H1 (cell line): ENCODE data around the gene QRSL1. TPM values are rescaled to one million over a fixed set of nuclear protein-coding genes. Genes with fewer than 3 reads are reported as not detected.

ENCODE experiments used
- CTCF ChIA-PET: fragments of 300-600 bp; sonication (Branson Sonifier 250); formaldehyde crosslinking; loops from one replicate; lab custom pipeline; 2021; ENCODE audit not compliant: partially characterized antibody; lab: Charles Lee
- POLR2A ChIA-PET: fragments of 300-600 bp; sonication (Branson Sonifier 250); formaldehyde crosslinking; loops from one replicate; lab custom pipeline; 2021; ENCODE audit warnings: inconsistent platforms; ENCODE audit not compliant: partially characterized antibody; lab: Charles Lee
- DNase-seq, 2 experiments: peaks; one replicate each; pipeline versions ENCODE4 v3.0.0 to v3.0.0-alpha.2; 2010 to 2022; ENCODE audit warnings: low spot score in 2 of 2, low read depth in 1 of 2, mixed read lengths in 1 of 2
- FAIRE-seq: peaks from 2 replicates; lab custom pipeline; 2011; peaks lifted over from hg19 to GRCh38; lab: Jason Lieb, UNC
- H2AFZ ChIP-seq: 2 replicates; pipeline ENCODE4 v1.8.1; 2012; ENCODE audit warnings: low read length, inconsistent platforms
- H2AK5ac ChIP-seq: 2 replicates; pipeline ENCODE4 v1.6.1; 2013; ENCODE audit warnings: low read depth, low read length
- H2BK120ac ChIP-seq: replicated peaks from 2 replicates; pipeline ENCODE3; 2013; ENCODE audit warnings: low read depth, low read length, inconsistent platforms
- H2BK12ac ChIP-seq: 2 replicates; pipeline ENCODE4 v1.6.1; 2013; ENCODE audit warnings: low read depth, low read length
- H2BK15ac ChIP-seq: 2 replicates; pipeline ENCODE4 v1.6.1; 2013; ENCODE audit warnings: low read length
- H2BK20ac ChIP-seq: 2 replicates; pipeline ENCODE4 v1.6.1; 2013; ENCODE audit warnings: low read length
- H2BK5ac ChIP-seq: 2 replicates; pipeline ENCODE4 v1.6.1; 2013; ENCODE audit warnings: low read depth, low read length
- H3K14ac ChIP-seq: 2 replicates; pipeline ENCODE4 v1.6.1; 2013; ENCODE audit warnings: inconsistent platforms; ENCODE audit not compliant: insufficient read length
- H3K18ac ChIP-seq: 2 replicates; pipeline ENCODE4 v1.6.1; 2013; ENCODE audit warnings: low read length; ENCODE audit errors: extremely low read depth
- H3K23ac ChIP-seq: 2 replicates; pipeline ENCODE4 v1.6.1; 2013; ENCODE audit warnings: inconsistent platforms; ENCODE audit not compliant: insufficient read length
- H3K23me2 ChIP-seq: 2 replicates; pipeline ENCODE4 v1.6.1; 2013; ENCODE audit warnings: low read depth, low read length
- H3K27ac ChIP-seq: 2 replicates; pipeline ENCODE4 v1.6.1; 2011; ENCODE audit warnings: low read depth, low read length, inconsistent platforms
- H3K27me3 ChIP-seq, 4 experiments: replicated peaks in 1 of 4; 1 replicate in 1 of 4; 2 replicates in 3 of 4; pipeline versions ENCODE4 v1.6.1 to v1.8.1; 2011 to 2013; ENCODE audit warnings: low read length in 3 of 4, mild to moderate bottlenecking in 3 of 4, inconsistent platforms in 2 of 4, mixed read lengths in 2 of 4, moderate library complexity in 1 of 4; ENCODE audit not compliant: control insufficient read depth in 3 of 4, insufficient read depth in 3 of 4; ENCODE audit errors: extremely low read depth in 1 of 4
- H3K36me3 ChIP-seq, 4 experiments: 2 replicates each; pipeline versions ENCODE4 v1.6.1 to v1.8.1; 2011 to 2013; ENCODE audit warnings: mild to moderate bottlenecking in 4 of 4, low read length in 3 of 4, moderate library complexity in 2 of 4, control low read depth in 1 of 4, inconsistent platforms in 1 of 4; ENCODE audit not compliant: insufficient read depth in 4 of 4, control insufficient read depth in 2 of 4
- H3K4ac ChIP-seq: replicated peaks from 2 replicates; pipeline ENCODE3; 2013; ENCODE audit warnings: low read length, low read depth, mixed read lengths, inconsistent platforms; ENCODE audit not compliant: insufficient read length
- H3K4me1 ChIP-seq, 4 experiments: replicated peaks in 1 of 4; 1 replicate in 1 of 4; 2 replicates in 3 of 4; pipeline versions ENCODE4 v1.6.1 to v1.8.1; 2011 to 2013; ENCODE audit warnings: low read length in 3 of 4, inconsistent platforms in 2 of 4, mixed read lengths in 1 of 4; ENCODE audit not compliant: insufficient read depth in 4 of 4, control insufficient read depth in 3 of 4
- H3K4me2 ChIP-seq, 2 experiments: 2 replicates each; pipeline versions ENCODE4 v1.6.1 to v1.8.1; 2011 to 2013; ENCODE audit warnings: low read depth in 2 of 2, low read length in 2 of 2, control low read depth in 1 of 2, inconsistent platforms in 1 of 2, mild to moderate bottlenecking in 1 of 2; ENCODE audit not compliant: insufficient read depth in 1 of 2
- H3K4me3 ChIP-seq, 4 experiments: fragments of 200-600, 300-600 bp in 1 of 4; sonication (generic), shearing (Covaris generic), sonication (Bioruptor Twin) in 1 of 4; 2 replicates each; pipeline versions ENCODE4 v1.5.1 to v1.8.1; 2011 to 2016; ENCODE audit warnings: low read length in 4 of 4, low read depth in 3 of 4, control low read depth in 2 of 4, inconsistent platforms in 2 of 4, mild to moderate bottlenecking in 2 of 4, mixed read lengths in 1 of 4, moderate library complexity in 1 of 4; ENCODE audit not compliant: insufficient read depth in 2 of 4; ENCODE audit errors: extremely low read depth in 1 of 4
- H3K56ac ChIP-seq: replicated peaks from 2 replicates; pipeline ENCODE3; 2013; ENCODE audit warnings: low read depth, mild to moderate bottlenecking, mixed read lengths, low read length, inconsistent platforms; ENCODE audit not compliant: insufficient read length
- H3K79me1 ChIP-seq: 2 replicates; pipeline ENCODE4 v1.6.1; 2013; ENCODE audit warnings: low read depth, low read length, control low read depth
- H3K79me2 ChIP-seq, 2 experiments: 2 replicates each; pipeline versions ENCODE4 v1.6.1 to v1.8.1; 2012 to 2013; ENCODE audit warnings: low read length in 2 of 2, mild to moderate bottlenecking in 2 of 2, inconsistent platforms in 1 of 2; ENCODE audit not compliant: insufficient read depth in 2 of 2, control insufficient read depth in 1 of 2
- H3K9ac ChIP-seq, 4 experiments: replicated peaks in 1 of 4; 1 replicate in 1 of 4; 2 replicates in 3 of 4; pipeline versions ENCODE4 v1.6.1 to v1.8.1; 2011 to 2013; ENCODE audit warnings: low read depth in 3 of 4, low read length in 3 of 4, control low read depth in 2 of 4, mild to moderate bottlenecking in 2 of 4, moderate library complexity in 2 of 4, inconsistent platforms in 1 of 4; ENCODE audit errors: extremely low read depth in 1 of 4
- H3K9me3 ChIP-seq, 2 experiments: 2 replicates each; pipeline versions ENCODE4 v1.6.1 to v1.8.1; 2012 to 2013; ENCODE audit warnings: mild to moderate bottlenecking in 2 of 2, moderate library complexity in 2 of 2, control low read depth in 1 of 2, inconsistent platforms in 1 of 2, low read depth in 1 of 2, low read length in 1 of 2, mixed read lengths in 1 of 2; ENCODE audit not compliant: insufficient read depth in 2 of 2
- H4K20me1 ChIP-seq, 2 experiments: replicated peaks in 1 of 2; 2 replicates each; pipeline versions ENCODE3 to v1.8.1; 2011 to 2013; ENCODE audit warnings: inconsistent platforms in 2 of 2, low read length in 2 of 2, mild to moderate bottlenecking in 1 of 2; ENCODE audit not compliant: insufficient read depth in 2 of 2, control insufficient read depth in 1 of 2
- H4K5ac ChIP-seq: 2 replicates; pipeline ENCODE4 v1.6.1; 2013; ENCODE audit warnings: low read length, low read depth, mixed read lengths, inconsistent platforms; ENCODE audit not compliant: insufficient read length
- H4K8ac ChIP-seq: 2 replicates; pipeline ENCODE4 v1.8.0; 2013; ENCODE audit warnings: mild to moderate bottlenecking, moderate library complexity, low read length, inconsistent platforms; ENCODE audit not compliant: insufficient read depth; ENCODE audit errors: extremely low read depth
- H4K91ac ChIP-seq: replicated peaks from 2 replicates; pipeline ENCODE3; 2013; ENCODE audit warnings: low read length, mixed read lengths, inconsistent platforms; ENCODE audit not compliant: insufficient read length
- ASH2L ChIP-seq: fragments of 200-600, 300-600 bp; sonication (generic); IDR thresholded peaks from one replicate; pipeline ENCODE4 v1.7.1; 2017; ENCODE audit warnings: low read length
- EZH2 ChIP-seq: fragments of 200-600 bp; sonication (generic); IDR thresholded peaks from 2 replicates; pipeline ENCODE4 v1.7.1; 2012; ENCODE audit warnings: low read depth, mild to moderate bottlenecking, moderate library complexity, low read length, inconsistent platforms; ENCODE audit not compliant: severe bottlenecking
- WGBS, 2 experiments: shearing (Covaris generic) in 1 of 2; methylation state at CpG; one replicate each; pipeline versions ENCODE4 v1.1.6 to v1.1.7; 2013 to 2015; ENCODE audit warnings: low lambda C conversion rate in 2 of 2, mixed read lengths in 2 of 2, inconsistent platforms in 1 of 2, low coverage in 1 of 2, missing lambda C conversion rate in 1 of 2; ENCODE audit not compliant: insufficient replicate concordance in 2 of 2, insufficient coverage in 1 of 2, insufficient read length in 1 of 2; ENCODE audit errors: extremely low coverage in 1 of 2, missing lambda C conversion rate in 1 of 2; 5-methylcytosine and 5-hydroxymethylcytosine counted together
- polyA plus RNA-seq, 7 experiments: library from polyadenylated mRNA; depleted of rRNA in 3 of 7; stranded (reverse) in 5 of 7; unstranded in 2 of 7; fragments of >200 nt in 5 of 7; fragments of 200-250 nt in 2 of 7; gene quantifications; 1 replicate in 5 of 7; 2 replicates in 1 of 7; 4 replicates in 1 of 7; pipeline versions ENCODE4 v1.2.1 to v1.2.3, GENCODE V29; 2011 to 2013; ENCODE audit warnings: missing spikeins in 2 of 7, mixed read lengths in 2 of 7
- total RNA-seq: library from RNA; stranded (reverse); fragmentation: NEBNext Ultra II Directional; extraction: Animal tissue kit (Norgen Biotek cat#: 25700); gene quantifications from 2 replicates; pipeline ENCODE4 v1.2.1, GENCODE V29; 2021

Gene QRSL1
- total and polyA plus RNA-seq, 2 of the 8 experiments (the other 6 are each of a cell fraction or from before 2014, with no cell fraction given) = 7.8 to 22.2 TPM

- H3K9me3 ChIP-seq = no peaks in the 10 kb centered on the region
- TF ChIP-seq ASH2L (no peak), EZH2 (no peak)
Observed at GRCh38 chr6:106677282-106677681, 47.9 kb downstream of the QRSL1 start.

More at GRCh38 chr6:106677282-106677681, 47.9 kb downstream of the QRSL1 start:
- no peaks in the 10 kb centered on the region for H3K79me1 ChIP-seq
- H3K36me3 ChIP-seq = no peaks in the 10 kb centered on the region
- H2AK5ac ChIP-seq = no peak overlapping the region
- H3K23ac ChIP-seq = no peak overlapping the region
- H3K56ac ChIP-seq = no peak overlapping the region
- H2BK20ac ChIP-seq = no peak overlapping the region
- H3K4ac ChIP-seq = no peak overlapping the region
- no peak overlapping the region for H4K5ac ChIP-seq
- 78% methylated on average over 3 of the region's 3 CpGs; no CpG with 5 or more reads in 1 of the 2 experiments for WGBS, 2 experiments
- no peak overlapping the region for H3K9ac ChIP-seq
- no peak overlapping the region for H2BK5ac ChIP-seq
- H2BK12ac ChIP-seq = no peak overlapping the region
- no peaks in the 10 kb centered on the region; a peak in 1 of 7 replicates for H3K4me1 ChIP-seq
- DNase-seq (no peak), FAIRE-seq (no peak)
- H4K20me1 ChIP-seq = no peaks in the 10 kb centered on the region
- ChIA-PET CTCF (no interaction called here), POLR2A (no interaction called here)
- no peaks in the 10 kb centered on the region for H3K27me3 ChIP-seq
- no peak overlapping the region for H4K91ac ChIP-seq
- H3K27ac ChIP-seq = no peak overlapping the region
- no peak overlapping the region for H3K18ac ChIP-seq
- H2BK120ac ChIP-seq = no peak overlapping the region
- H4K8ac ChIP-seq = no peak overlapping the region
- H2BK15ac ChIP-seq = no peak overlapping the region
- no peaks in the 10 kb centered on the region; the same call in 1 of the 2 replicates for H3K23me2 ChIP-seq
- H3K4me2 ChIP-seq = no peak overlapping the region
- no peak overlapping the region for H3K14ac ChIP-seq
- H3K4me3 ChIP-seq = no peak overlapping the region
- H2AFZ ChIP-seq = peak overlapping the region; percentile 77; the same call in 1 of the 2 replicates
- no peaks in the 10 kb centered on the region for H3K79me2 ChIP-seq
